HFFc6 (cell line): ENCODE results near the gene NPAS2. TPM values are rescaled to one million over a fixed set of nuclear protein-coding genes. Genes with fewer than 3 reads are reported as not detected.

Experiments
- DNase-seq: peaks from one replicate; pipeline ENCODE4 v3.0.0-alpha.2; 2018
- H3K27ac Mint-ChIP-seq: 2 replicates; pipeline ENCODE4 v1.8.0; 2020; ENCODE audit warnings: mild to moderate bottlenecking, mixed read lengths
- H3K27me3 Mint-ChIP-seq: 2 replicates; pipeline ENCODE4 v1.8.0; 2021; ENCODE audit warnings: mild to moderate bottlenecking, moderate library complexity, mixed read lengths; ENCODE audit not compliant: insufficient read depth
- H3K36me3 Mint-ChIP-seq: 2 replicates; pipeline ENCODE4 v1.8.0; 2021; ENCODE audit warnings: low read depth, mixed read lengths
- H3K4me1 Mint-ChIP-seq: 2 replicates; pipeline ENCODE4 v1.8.0; 2020; ENCODE audit warnings: low read depth, mixed read lengths
- H3K4me3 Mint-ChIP-seq: 2 replicates; pipeline ENCODE4 v1.8.0; 2020; ENCODE audit warnings: mild to moderate bottlenecking, moderate library complexity, mixed read lengths
- H3K9me3 Mint-ChIP-seq: 2 replicates; pipeline ENCODE4 v1.8.0; 2020; ENCODE audit warnings: mild to moderate bottlenecking, mixed read lengths
- total RNA-seq, 6 experiments: library from RNA; stranded (reverse); fragmentation: NEBNext Ultra II Directional; extraction: Animal tissue kit (Norgen Biotek cat#: 25700); gene quantifications; 2 replicates in 1 of 6; 3 replicates in 5 of 6; pipeline ENCODE4 v1.2.3, GENCODE V29; 2021
- TF ChIP-seq, protein P1 (sequence below): fragments of 200-600 bp; sonication (generic); IDR thresholded peaks from 2 replicates; pipeline ENCODE4 v1.5.0; 2021; ENCODE audit warnings: antibody characterized with exemption, mild to moderate bottlenecking

NPAS2 gene
- total RNA-seq, 6 experiments from 2014 or later, result 8.8 to 14.7 (median 9.3) TPM

DNA sequence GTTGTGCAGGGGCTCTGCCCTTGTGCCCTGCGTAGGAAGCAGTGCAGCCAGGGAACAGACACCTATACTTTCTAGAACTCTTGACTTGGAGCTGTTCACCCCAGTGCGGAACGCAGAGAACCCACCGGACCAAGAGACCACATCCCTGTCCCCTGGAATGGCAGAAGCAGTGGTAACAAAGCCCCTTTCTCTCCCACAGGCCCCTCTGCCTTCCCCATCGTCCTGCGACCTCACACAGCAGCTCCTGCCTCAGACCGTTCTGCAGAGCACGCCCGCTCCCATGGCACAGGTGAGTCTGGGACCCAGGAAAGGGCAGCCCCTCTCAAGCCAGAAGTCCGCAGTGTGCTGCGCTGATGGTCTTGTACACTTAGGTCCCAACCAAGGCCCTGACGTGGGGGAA is 157.6 kb downstream of the NPAS2 start:
- Mint-ChIP-seq H3K4me1 (peaks cover 26% of the 10 kb centered on the region), H3K27me3 (no peaks in the 10 kb centered on the region), H3K9me3 (no peaks in the 10 kb centered on the region), H3K36me3 (peaks cover 4% of the 10 kb centered on the region; the same call in 1 of the 2 replicates), H3K4me3 (no peak overlapping the region), H3K27ac (no peak overlapping the region)
- TF ChIP-seq, protein P1, sequence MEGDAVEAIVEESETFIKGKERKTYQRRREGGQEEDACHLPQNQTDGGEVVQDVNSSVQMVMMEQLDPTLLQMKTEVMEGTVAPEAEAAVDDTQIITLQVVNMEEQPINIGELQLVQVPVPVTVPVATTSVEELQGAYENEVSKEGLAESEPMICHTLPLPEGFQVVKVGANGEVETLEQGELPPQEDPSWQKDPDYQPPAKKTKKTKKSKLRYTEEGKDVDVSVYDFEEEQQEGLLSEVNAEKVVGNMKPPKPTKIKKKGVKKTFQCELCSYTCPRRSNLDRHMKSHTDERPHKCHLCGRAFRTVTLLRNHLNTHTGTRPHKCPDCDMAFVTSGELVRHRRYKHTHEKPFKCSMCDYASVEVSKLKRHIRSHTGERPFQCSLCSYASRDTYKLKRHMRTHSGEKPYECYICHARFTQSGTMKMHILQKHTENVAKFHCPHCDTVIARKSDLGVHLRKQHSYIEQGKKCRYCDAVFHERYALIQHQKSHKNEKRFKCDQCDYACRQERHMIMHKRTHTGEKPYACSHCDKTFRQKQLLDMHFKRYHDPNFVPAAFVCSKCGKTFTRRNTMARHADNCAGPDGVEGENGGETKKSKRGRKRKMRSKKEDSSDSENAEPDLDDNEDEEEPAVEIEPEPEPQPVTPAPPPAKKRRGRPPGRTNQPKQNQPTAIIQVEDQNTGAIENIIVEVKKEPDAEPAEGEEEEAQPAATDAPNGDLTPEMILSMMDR, result no peak
- DNase-seq, result no peak

DNA sequence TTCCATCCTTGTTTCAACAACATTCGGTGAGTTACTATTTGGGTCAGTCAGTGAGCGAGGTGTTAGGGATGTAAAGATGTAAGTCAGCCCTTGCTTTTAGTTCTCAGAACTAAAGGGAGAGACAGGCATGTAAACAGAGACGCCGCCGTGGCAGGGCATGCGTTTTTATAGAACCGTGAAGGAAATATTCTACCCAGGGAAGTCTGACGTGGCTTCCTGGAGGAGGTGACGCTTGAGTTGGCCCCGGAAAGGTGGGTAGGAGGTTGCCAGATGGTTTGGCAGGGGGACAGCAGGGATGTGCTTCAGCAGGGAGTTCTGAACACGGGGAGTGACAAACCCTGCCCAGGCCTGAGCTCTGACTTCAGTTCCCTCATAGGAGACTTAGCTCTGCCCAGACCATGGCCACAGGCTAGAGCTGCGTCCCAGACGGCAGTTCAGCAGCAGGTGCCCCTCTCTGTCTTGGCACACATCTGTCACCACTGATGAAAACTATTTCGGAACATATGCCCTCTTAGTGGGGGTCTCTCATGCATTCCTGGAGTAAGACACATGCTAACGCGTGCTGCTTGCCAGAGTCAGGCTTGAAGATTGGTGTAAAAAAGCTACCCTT is 158.7 kb downstream of the NPAS2 start:
- peak overlapping the region; percentile 83 for H3K27ac Mint-ChIP-seq
- no peaks in the 10 kb centered on the region for H3K9me3 Mint-ChIP-seq
- peak; percentile 48 for DNase-seq
- H3K27me3 Mint-ChIP-seq, result no peaks in the 10 kb centered on the region
- H3K4me1 Mint-ChIP-seq, result peaks cover 27% of the 10 kb centered on the region
- peaks cover 4% of the 10 kb centered on the region; the same call in 1 of the 2 replicates for H3K36me3 Mint-ChIP-seq
- peak overlapping the region; percentile 71 for H3K4me3 Mint-ChIP-seq
- TF ChIP-seq, protein P1, result no peak

DNA sequence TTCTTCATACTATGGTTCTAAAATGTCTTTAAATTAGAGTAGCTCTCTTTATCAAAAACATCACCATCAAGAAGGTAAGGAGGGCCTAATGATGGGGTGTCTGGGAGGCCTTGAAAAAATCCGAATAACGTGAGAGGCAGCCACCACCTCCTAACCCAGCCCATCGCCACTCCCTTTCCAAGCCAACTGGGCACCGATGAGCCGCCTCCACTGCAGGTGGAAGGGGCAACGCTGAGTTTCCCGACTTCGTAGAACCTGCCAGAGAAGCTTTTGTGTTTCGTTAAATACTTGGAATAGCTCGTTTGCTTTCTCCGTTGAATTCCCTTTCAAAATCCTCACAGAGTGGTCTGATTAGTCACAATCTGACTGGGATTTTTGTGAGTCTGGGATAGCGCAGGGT is 160.1 kb downstream of the NPAS2 start:
- H3K4me3 Mint-ChIP-seq, result no peak overlapping the region
- H3K4me1 Mint-ChIP-seq, result peaks cover 39% of the 10 kb centered on the region
- H3K27ac Mint-ChIP-seq, result no peak overlapping the region
- peaks cover 2% of the 10 kb centered on the region; the same call in 1 of the 2 replicates for H3K36me3 Mint-ChIP-seq
- H3K27me3 Mint-ChIP-seq, result no peaks in the 10 kb centered on the region; the same call in 1 of the 2 replicates
- DNase-seq, result no peak
- H3K9me3 Mint-ChIP-seq, result no peaks in the 10 kb centered on the region
- TF ChIP-seq, protein P1, result no peak

DNA sequence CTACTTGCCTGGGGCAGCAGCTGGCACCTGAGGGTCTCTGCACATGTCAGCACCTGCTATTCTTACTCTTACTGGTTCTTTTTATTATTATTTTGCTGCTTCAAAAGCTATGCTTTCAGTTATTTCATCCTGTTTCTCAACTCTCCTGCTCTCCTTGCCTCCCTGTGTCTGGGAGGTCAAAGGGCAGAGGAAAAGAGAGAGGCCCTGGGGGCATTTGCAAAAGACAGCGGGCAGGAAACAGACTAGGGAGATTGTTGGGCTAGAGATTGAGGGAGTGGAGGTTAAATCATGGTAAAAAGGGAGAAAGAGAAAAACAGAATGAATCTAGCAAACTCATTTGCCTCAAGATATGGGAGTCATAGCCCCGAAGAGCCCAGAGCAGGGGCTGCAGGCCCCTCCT is 161.1 kb downstream of the NPAS2 start:
- TF ChIP-seq, protein P1, result no peak
- peaks cover 39% of the 10 kb centered on the region for H3K4me1 Mint-ChIP-seq
- H3K27me3 Mint-ChIP-seq, result no peaks in the 10 kb centered on the region; the same call in 1 of the 2 replicates
- no peak for DNase-seq
- H3K9me3 Mint-ChIP-seq, result no peaks in the 10 kb centered on the region
- H3K4me3 Mint-ChIP-seq, result no peak overlapping the region
- no peak overlapping the region for H3K27ac Mint-ChIP-seq
- H3K36me3 Mint-ChIP-seq, result no peaks in the 10 kb centered on the region

DNA sequence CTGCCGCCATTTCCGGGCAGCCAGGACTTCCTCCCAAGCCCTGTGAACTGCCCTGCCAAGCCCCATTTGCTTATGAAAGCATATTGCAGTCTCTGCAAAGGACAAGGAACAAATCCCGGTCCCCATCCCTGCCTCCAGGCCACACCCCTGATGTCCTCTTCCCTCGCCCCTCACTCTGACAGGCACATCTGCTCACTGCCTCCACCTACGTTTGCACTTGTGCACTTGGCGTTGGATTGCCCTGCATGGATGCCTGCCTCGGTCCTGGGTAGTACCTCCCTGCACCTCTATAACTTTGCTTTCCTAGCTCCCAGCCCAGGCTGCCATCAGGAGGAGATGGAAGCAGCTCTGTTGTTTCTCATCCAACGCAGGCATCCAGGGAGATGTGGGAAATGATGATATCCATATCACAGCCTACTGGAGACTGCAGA is 162.5 kb downstream of the NPAS2 start:
- Mint-ChIP-seq H3K4me3 (no peak overlapping the region), H3K27ac (no peak overlapping the region), H3K27me3 (no peaks in the 10 kb centered on the region; the same call in 1 of the 2 replicates), H3K4me1 (peaks cover 32% of the 10 kb centered on the region), H3K36me3 (no peaks in the 10 kb centered on the region), H3K9me3 (no peaks in the 10 kb centered on the region)
- DNase-seq, result no peak
- TF ChIP-seq, protein P1, result no peak
